ENCODE measurements around the gene RAMP3.
"Not testable (repeated sequence)": the region's sequence is repeated elsewhere in the genome, so short reads cannot be mapped to it uniquely, and the experiment has no call there.

The RAMP3 gene

DNA sequence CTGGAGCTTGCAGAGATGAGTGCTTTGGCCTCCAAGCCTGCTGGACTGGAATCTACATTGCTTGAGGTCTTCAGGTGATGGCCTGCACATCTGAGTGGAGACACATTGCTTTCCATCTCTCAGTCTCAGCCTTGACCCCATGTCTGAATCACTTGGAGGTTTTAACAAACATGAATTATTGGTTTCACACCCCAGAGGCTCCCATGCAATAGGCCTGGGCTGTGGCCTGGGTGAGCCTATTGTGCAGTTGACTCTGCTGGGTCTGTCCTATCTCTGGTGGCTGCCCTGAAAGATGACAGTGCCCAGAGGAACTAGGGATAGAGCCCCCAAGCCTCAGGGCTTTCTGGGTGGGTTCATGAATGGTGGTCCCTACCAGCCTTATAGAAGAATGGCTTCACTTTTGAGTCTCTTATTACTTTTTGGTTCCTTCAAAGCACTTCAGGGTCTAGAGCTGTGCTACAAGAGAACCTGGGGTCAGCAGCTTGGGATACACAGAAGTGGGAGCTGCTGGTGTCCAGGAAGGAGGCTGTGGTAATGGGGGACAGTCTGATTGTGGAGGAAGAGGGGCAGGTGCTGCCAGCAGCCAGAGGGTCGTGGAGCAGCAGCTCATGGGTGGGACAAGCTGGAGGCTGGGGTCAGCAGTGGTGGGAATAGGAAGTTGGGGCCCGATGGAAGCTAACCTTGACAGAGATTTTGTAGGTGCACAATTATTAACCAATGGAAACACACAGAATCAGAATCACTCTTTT is 5.5 kb downstream of the RAMP3 start:
- in situ Hi-C loops (cut with HindIII; ENCODE audit: low pct_unique_long_range_greater_than_20kb, low sequenced_read_pairs) = no loop called here
- no peak for TF ChIP-seq JUND (IDR thresholded peaks at IDR 0.05; ENCODE audit: low read depth)
- no peak for DNase-seq (ENCODE audit: low read depth in 1 of 2, low spot score in 1 of 2)

DNA sequence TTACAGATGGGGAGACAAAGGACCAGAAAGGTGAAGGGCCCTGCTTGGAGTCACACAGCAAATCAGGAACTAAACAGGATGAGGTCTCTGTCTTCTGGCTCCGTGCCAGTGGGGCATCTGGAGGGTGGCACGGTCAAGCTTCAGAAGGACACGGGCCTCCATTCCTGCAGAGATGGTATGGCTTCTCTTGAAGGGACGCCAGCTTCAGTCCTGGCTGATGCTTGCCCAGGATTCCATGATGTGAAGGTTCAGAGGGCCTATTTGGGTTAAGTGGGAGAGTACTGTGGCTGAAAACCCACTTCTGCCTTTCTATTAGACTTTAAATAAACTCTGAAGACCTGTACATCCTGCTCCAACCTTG is 6.1 kb downstream of the RAMP3 start:
- no peak for DNase-seq (ENCODE audit: low read depth in 1 of 2, low spot score in 1 of 2)
- TF ChIP-seq JUND (IDR thresholded peaks at IDR 0.05; ENCODE audit: low read depth) = no peak
- in situ Hi-C loops (cut with HindIII; ENCODE audit: low pct_unique_long_range_greater_than_20kb, low sequenced_read_pairs) = no loop called here

DNA sequence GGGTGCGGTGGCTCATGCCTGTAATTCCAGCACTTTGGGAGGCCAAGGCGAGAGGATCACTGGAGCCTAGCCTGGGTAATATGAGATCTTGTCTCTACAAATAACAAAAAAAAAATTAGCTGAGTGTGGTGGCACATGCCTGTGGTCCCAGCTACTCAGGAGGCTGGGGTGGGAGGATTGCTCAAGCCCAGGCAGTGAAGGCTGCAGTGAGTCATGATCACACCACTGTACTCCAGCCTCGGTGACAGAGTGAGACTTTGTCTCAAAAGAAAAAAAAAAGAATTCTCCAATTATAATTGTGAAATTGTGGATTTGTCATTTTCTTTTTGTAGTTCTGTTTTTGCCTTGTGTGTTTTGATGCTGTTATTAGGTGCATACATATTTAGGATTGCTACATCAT is 6.7 kb downstream of the RAMP3 start:
- DNase-seq (ENCODE audit: low read depth in 1 of 2, low spot score in 1 of 2); in situ Hi-C loops (cut with HindIII; ENCODE audit: low pct_unique_long_range_greater_than_20kb, low sequenced_read_pairs): not testable (repeated sequence)

DNA sequence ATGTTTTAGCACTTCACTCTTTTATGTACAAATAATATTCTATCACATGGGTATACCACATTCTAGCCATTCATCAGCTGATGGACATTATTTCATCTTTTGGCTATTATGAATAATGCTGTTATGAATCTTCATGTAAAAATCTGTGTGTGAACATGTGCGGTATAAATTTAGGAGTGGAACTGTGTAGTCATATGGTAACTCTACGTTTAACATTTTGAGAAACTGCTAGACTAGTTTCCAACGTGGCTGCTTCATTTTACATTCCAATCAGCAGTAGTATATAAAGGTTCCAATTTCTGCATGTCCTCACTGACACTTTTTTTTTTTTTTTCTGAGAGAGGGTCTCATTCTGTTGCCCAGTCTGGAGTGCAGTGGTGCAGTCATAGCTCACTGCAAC is 8.3 kb downstream of the RAMP3 start:
- DNase-seq (ENCODE audit: low read depth in 1 of 2, low spot score in 1 of 2) = no peak
- TF ChIP-seq JUND (IDR thresholded peaks at IDR 0.05; ENCODE audit: low read depth) = no peak
- in situ Hi-C loops (cut with HindIII; ENCODE audit: low pct_unique_long_range_greater_than_20kb, low sequenced_read_pairs) = no loop called here

DNA sequence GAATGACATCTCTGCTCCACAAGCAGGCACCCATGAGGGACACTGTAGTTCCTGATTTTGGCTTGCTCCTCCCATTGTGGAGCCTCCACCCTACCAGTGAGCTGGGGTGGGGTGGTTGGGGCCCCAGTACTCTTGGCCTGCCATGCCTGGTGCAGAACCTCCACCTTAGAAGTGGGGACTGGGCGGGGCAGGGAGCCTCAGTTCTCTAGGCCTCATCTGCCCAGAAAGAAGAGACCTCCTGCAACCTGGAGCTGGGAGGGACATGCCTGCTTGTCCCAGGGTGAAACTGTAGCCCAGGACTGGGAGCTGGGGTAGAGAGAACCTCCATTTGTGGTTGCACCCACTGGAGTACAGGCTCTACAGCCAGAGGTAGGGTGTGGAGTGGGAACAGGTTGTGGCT is 14.4 kb downstream of the RAMP3 start:
- no peak for TF ChIP-seq JUND (IDR thresholded peaks at IDR 0.05; ENCODE audit: low read depth)
- DNase-seq (ENCODE audit: low read depth in 1 of 2, low spot score in 1 of 2) = no peak
- in situ Hi-C loops (cut with HindIII; ENCODE audit: low pct_unique_long_range_greater_than_20kb, low sequenced_read_pairs) = no loop called here

DNA sequence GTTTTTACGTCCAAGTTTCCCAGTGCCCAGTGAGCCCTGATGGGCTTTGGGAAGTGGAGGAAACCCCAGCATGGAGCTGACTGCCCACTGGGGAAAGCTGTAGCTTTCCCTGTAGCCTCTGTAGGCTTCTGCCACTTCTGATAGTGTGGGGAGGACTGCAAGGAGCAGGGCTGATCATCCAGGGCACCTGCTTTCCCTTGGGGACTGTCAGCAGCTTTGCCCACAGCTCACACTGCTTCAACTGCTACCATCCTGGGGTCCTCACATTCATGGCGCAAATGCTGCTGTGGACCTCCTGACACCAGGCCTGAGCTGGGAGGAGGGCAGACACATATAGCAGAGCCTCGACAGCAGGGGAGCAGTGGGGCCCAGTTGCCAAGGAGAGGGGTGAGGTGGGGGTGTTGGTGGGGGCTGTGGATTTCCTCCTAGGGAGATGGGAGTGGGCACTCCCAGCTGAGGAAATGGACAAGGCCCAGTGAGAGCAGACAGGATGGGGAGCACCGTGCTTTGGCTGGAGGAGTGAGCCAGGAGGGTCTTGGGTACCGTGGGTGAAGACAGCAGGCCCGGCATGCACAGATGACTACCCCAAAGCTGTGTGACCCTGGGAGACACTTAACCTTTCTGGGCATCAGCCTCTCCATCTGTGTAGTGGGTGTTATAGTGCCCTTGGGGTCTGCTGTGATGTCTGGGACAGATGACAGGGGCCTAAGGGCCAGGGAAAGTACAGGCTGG is 16.2 kb downstream of the RAMP3 start:
- DNase-seq (ENCODE audit: low read depth in 1 of 2, low spot score in 1 of 2) = no peak
- TF ChIP-seq JUND (IDR thresholded peaks at IDR 0.05; ENCODE audit: low read depth) = no peak
- in situ Hi-C loops (cut with HindIII; ENCODE audit: low pct_unique_long_range_greater_than_20kb, low sequenced_read_pairs) = no loop called here

DNA sequence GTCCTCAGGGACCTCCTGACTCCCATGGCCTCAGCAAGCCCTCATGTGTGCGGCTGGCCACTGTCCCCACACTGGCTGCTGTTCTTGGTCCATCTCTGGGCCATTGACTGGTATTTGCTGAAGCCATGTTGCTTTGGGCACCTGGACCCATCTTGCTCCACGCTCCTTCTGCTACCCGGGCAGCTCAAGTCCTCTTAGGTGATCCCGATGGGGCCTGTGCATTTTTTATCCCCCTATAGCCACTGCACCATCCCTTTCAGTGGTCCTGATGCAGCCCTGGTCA is 16.7 kb downstream of the RAMP3 start:
- no peak for DNase-seq (ENCODE audit: low read depth in 1 of 2, low spot score in 1 of 2)
- in situ Hi-C loops (cut with HindIII; ENCODE audit: low pct_unique_long_range_greater_than_20kb, low sequenced_read_pairs) = no loop called here
- no peak for TF ChIP-seq JUND (IDR thresholded peaks at IDR 0.05; ENCODE audit: low read depth)

DNA sequence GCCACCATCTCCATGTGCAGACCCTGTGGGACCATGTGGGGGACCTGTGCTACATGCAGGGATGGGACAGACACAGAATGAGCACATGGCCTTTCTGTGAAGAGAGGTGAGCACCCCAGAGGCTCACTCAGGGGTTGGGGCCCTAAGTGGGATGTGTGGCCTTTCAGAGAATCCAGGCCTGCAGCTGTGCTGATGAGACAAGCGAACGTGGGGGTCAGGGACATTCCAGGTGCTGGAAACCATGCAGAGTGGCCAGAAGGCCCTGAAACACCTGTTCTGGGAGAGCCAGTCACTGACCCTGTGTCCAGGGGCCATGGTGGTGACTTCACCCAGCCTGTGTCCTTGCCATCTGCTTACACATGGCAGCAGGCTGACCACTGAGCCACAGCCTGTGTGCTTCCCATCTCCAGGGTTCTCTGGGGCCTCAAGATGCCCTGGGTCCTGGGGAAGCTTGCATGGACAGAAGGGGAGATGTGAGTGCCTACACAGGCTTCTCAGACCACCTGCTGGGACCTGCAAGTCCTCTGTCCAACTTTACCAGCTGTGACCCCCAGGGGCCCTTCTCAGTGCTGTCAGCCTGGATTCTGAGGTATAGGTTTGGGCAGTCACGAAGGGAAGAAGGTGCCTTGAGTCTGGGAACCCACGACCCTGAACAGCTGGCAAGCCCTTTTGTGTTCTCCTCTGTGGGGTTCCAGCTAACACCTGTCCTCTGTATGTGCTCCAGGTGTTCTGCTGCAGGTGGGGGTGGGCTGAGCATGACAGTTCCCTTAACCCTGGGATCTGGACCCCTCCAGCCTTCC is 17.6 kb downstream of the RAMP3 start:
- DNase-seq (ENCODE audit: low read depth in 1 of 2, low spot score in 1 of 2) = no peak
- in situ Hi-C loops (cut with HindIII; ENCODE audit: low pct_unique_long_range_greater_than_20kb, low sequenced_read_pairs) = no loop called here
- no peak for TF ChIP-seq JUND (IDR thresholded peaks at IDR 0.05; ENCODE audit: low read depth)

DNA sequence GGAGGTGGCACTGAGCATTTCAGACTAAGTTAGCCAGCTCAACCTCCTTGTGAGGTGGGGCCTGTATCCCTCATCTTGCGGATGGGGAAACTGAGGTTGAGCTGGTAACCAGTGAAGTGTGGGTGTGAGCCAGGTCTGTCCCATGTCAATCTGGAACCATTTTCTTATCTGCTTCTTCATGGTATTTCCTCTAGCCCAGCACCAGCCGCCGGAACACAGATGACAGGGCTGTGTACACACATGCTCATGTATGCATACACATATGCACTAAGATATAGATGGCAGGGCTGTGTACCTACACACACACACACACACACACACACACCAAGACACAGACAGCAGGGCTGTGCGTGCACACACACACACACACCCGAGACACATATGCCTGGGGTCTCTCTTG is 18.5 kb downstream of the RAMP3 start:
- in situ Hi-C loops (cut with HindIII; ENCODE audit: low pct_unique_long_range_greater_than_20kb, low sequenced_read_pairs) = no loop called here
- TF ChIP-seq JUND (IDR thresholded peaks at IDR 0.05; ENCODE audit: low read depth) = no peak
- no peak for DNase-seq (ENCODE audit: low read depth in 1 of 2, low spot score in 1 of 2)

DNA sequence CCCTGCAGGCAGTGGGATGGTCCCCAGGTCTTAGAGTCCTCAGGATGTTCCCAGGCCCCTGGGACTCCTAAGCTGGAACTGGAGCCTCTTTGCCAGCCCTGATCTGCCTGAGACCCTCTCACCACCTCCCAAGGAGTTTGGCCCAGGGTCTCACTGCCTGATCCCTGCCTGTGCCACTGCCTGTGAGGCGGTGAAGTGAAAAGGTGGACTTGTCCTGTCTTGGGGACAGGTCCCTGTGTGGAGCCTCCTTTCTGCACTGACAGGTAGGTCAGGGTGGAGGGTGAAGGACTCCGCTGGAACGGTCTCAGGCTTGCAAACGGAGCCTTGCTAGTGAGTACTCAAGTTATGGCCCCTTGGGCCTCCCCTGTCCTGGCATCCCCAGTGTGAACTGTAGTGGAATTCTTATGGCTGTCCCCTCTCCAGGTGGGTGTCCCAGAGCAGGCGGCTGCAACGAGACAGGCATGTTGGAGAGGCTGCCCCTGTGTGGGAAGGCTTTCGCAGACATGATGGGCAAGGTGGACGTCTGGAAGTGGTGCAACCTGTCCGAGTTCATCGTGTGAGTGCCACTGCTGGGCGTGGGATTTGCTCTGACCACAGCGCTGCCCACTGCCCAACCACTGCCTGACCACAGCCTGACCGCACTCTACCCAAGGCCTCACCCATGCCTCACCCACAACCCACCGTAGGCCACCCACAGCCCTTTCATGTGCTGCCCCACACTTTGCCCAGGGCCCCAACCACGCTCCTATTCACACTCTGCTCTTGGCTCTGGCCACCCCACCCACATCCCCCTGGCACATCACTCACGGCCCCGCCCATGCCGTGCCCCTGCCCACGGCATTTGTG is 19.5 kb downstream of the RAMP3 start:
- no peak for DNase-seq (ENCODE audit: low read depth in 1 of 2, low spot score in 1 of 2)
- no peak for TF ChIP-seq JUND (IDR thresholded peaks at IDR 0.05; ENCODE audit: low read depth)
- in situ Hi-C loops (cut with HindIII; ENCODE audit: low pct_unique_long_range_greater_than_20kb, low sequenced_read_pairs) = no loop called here

DNA sequence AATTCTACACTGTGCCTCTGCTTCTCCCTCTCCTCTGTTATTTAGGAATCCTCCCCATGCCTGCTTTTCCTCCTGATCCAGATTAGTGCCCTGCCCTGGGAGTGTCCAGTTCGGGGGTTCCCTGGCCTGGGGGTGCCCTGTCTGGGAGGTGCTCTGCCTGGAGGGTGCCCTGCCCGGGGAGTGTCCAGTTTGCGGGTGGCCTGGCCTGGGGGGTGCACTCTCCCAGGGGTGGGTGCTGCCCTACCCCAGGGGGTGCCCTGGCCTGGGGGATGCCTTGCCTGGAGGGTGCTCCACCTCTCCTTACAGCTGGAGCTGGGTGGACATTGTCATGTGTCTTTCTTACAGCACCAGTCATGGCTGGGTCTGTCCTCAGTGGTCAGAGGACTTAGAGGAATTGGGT is 20.2 kb downstream of the RAMP3 start:
- DNase-seq (ENCODE audit: low read depth in 1 of 2, low spot score in 1 of 2) = no peak
- TF ChIP-seq JUND (IDR thresholded peaks at IDR 0.05; ENCODE audit: low read depth) = no peak
- in situ Hi-C loops (cut with HindIII; ENCODE audit: low pct_unique_long_range_greater_than_20kb, low sequenced_read_pairs) = no loop called here
